H1 (cell line): ENCODE data around the gene EPHA3.

Experiments
- ASH2L ChIP-seq: fragments of 200-600, 300-600 bp; sonication (generic); IDR thresholded peaks from one replicate; pipeline ENCODE4 v1.7.1; 2017; ENCODE audit warnings: low read length
- CREB1 ChIP-seq: IDR thresholded peaks from 2 replicates; pipeline ENCODE4 v1.6.1; 2012; ENCODE audit warnings: inconsistent platforms
- EP300 ChIP-seq, 2 experiments: IDR thresholded peaks; 1 replicate in 1 of 2; 2 replicates in 1 of 2; pipeline ENCODE4 v1.6.1; 2011 to 2012; ENCODE audit warnings: low read depth in 2 of 2, low read length in 2 of 2, mild to moderate bottlenecking in 2 of 2, borderline replicate concordance in 1 of 2, inconsistent platforms in 1 of 2, moderate library complexity in 1 of 2
- HDAC2 ChIP-seq, 2 experiments: fragments of 300-600 bp in 1 of 2; sonication (generic) in 1 of 2; IDR thresholded peaks; 2 replicates each; pipeline ENCODE4 v1.6.1; 2011 to 2012; ENCODE audit warnings: low read depth in 2 of 2, low read length in 2 of 2, mild to moderate bottlenecking in 2 of 2, moderate library complexity in 2 of 2, borderline replicate concordance in 1 of 2, inconsistent platforms in 1 of 2
- JUND ChIP-seq: IDR thresholded peaks from 2 replicates; pipeline ENCODE4 v1.6.1; 2011; ENCODE audit warnings: mild to moderate bottlenecking, improper control_type of control experiment, low read length
- POLR2A ChIP-seq, 2 experiments: IDR thresholded peaks; 1 replicate in 1 of 2; 2 replicates in 1 of 2; pipeline ENCODE4 v1.6.1; 2011; ENCODE audit warnings: low read depth in 2 of 2, low read length in 2 of 2, mild to moderate bottlenecking in 2 of 2; ENCODE audit errors: control extremely low read depth in 1 of 2
- SIN3A ChIP-seq, 2 experiments: IDR thresholded peaks in 1 of 2; conservative IDR thresholded peaks in 1 of 2; 2 replicates each; pipeline ENCODE4 v1.6.1; 2011 to 2012; ENCODE audit warnings: low read length in 2 of 2, improper control_type of control experiment in 1 of 2, low read depth in 1 of 2, mild to moderate bottlenecking in 1 of 2
- ZNF274 ChIP-seq: IDR thresholded peaks from 2 replicates; pipeline ENCODE4 v1.7.0; 2012; ENCODE audit warnings: low read length, borderline replicate concordance; ENCODE audit errors: extremely low read depth
- TF ChIP-seq, protein P1 (sequence below), 3 experiments: IDR thresholded peaks; 1 replicate in 2 of 3; 2 replicates in 1 of 3; pipeline versions ENCODE4 v1.5.1 to v1.6.1; 2011; ENCODE audit warnings: low read length in 3 of 3, mild to moderate bottlenecking in 3 of 3, inconsistent platforms in 2 of 3, low read depth in 1 of 3, moderate library complexity in 1 of 3; ENCODE audit not compliant: insufficient read depth in 1 of 3; ENCODE audit errors: control extremely low read depth in 1 of 3

DNA sequence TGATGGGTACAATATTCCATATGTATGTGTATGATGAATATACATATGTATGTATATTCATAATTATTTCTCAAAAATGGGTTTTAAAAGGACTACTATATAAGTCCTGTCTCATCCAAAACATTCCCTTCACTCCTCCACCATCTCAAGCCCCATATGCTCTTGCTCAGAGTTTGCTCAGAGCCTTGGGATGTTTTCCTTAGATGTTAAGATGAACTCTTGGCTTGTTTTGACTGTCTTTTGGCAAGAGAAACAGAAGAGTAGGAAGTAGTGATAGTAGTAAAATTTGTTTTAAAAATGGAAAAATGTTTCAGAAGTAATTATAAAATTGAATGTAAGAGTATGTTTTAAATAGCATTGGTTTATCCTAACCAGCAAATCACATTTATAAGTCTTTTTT, 6.2 kb upstream of the EPHA3 start:
- no peak for TF ChIP-seq ZNF274
- no peak for TF ChIP-seq SIN3A (conservative IDR thresholded peaks at IDR 0.05 in 1 of 2, IDR thresholded peaks at IDR 0.05 in 1 of 2; ENCODE audit: low read depth in 1 of 2, low read length in 2 of 2)
- TF ChIP-seq POLR2A (IDR thresholded peaks at IDR 0.05; ENCODE audit: control extremely low read depth in 1 of 2, low read depth in 2 of 2, low read length in 2 of 2) = no peak
- no peak for TF ChIP-seq ASH2L
- no peak for TF ChIP-seq EP300 (IDR thresholded peaks at IDR 0.05; ENCODE audit: borderline replicate concordance in 1 of 2, low read depth in 2 of 2, low read length in 2 of 2)
- no peak for TF ChIP-seq CREB1
- TF ChIP-seq, protein P1, sequence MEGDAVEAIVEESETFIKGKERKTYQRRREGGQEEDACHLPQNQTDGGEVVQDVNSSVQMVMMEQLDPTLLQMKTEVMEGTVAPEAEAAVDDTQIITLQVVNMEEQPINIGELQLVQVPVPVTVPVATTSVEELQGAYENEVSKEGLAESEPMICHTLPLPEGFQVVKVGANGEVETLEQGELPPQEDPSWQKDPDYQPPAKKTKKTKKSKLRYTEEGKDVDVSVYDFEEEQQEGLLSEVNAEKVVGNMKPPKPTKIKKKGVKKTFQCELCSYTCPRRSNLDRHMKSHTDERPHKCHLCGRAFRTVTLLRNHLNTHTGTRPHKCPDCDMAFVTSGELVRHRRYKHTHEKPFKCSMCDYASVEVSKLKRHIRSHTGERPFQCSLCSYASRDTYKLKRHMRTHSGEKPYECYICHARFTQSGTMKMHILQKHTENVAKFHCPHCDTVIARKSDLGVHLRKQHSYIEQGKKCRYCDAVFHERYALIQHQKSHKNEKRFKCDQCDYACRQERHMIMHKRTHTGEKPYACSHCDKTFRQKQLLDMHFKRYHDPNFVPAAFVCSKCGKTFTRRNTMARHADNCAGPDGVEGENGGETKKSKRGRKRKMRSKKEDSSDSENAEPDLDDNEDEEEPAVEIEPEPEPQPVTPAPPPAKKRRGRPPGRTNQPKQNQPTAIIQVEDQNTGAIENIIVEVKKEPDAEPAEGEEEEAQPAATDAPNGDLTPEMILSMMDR (IDR thresholded peaks at IDR 0.05; ENCODE audit: control extremely low read depth in 1 of 3, insufficient read depth in 1 of 3, low read depth in 1 of 3, low read length in 3 of 3) = no peak
- TF ChIP-seq JUND = no peak
- no peak for TF ChIP-seq HDAC2 (IDR thresholded peaks at IDR 0.05; ENCODE audit: borderline replicate concordance in 1 of 2, low read depth in 2 of 2, low read length in 2 of 2)
